OCI-LY3 (cell line): ENCODE results near the gene MAST2.

Experiments
- H2AFZ ChIP-seq: fragments of 200-600, 300-600 bp; shearing (Covaris generic); 2 replicates; pipeline ENCODE4 v1.6.0; 2014; ENCODE audit warnings: antibody characterized with exemption, low read depth, low read length
- H3K27ac ChIP-seq: fragments of 200-600, 300-600 bp; sonication (generic); 2 replicates; pipeline ENCODE4 v1.5.1; 2014; ENCODE audit warnings: mild to moderate bottlenecking, low read length, moderate library complexity, mixed read lengths
- H3K27me3 ChIP-seq: fragments of 200-600, 300-600 bp; sonication (generic); 2 replicates; pipeline ENCODE4 v1.6.1; 2014; ENCODE audit warnings: low read depth, low read length, mixed read lengths
- H3K36me3 ChIP-seq: fragments of 200-600, 300-600 bp; sonication (generic); replicated peaks from 2 replicates; pipeline ENCODE3; 2014; ENCODE audit warnings: low read depth, low read length, mixed read lengths
- H3K4me1 ChIP-seq: fragments of 300-600, 200-600 bp; sonication (generic); 2 replicates; pipeline ENCODE4 v1.6.1; 2014; ENCODE audit warnings: low read length, mixed read lengths
- H3K4me2 ChIP-seq: fragments of 200-600, 300-600 bp; sonication (generic); 2 replicates; pipeline ENCODE4 v1.6.1; 2014; ENCODE audit warnings: low read length, mixed read lengths
- H3K4me3 ChIP-seq: fragments of 300-600, 200-600 bp; sonication (generic); 2 replicates; pipeline ENCODE4 v1.5.1; 2014; ENCODE audit warnings: antibody characterized with exemption, mild to moderate bottlenecking, low read length, moderate library complexity
- H3K79me2 ChIP-seq: fragments of 300-600, 200-600 bp; shearing (Covaris generic); 2 replicates; pipeline ENCODE4 v1.6.1; 2014; ENCODE audit warnings: mild to moderate bottlenecking, low read length, mixed read lengths
- H3K9ac ChIP-seq: fragments of 300-600, 200-600 bp; shearing (Covaris generic); 2 replicates; pipeline ENCODE4 v1.6.0; 2014; ENCODE audit warnings: mild to moderate bottlenecking, low read length, moderate library complexity
- H3K9me3 ChIP-seq: fragments of 200-600, 300-600 bp; shearing (Covaris generic); 2 replicates; pipeline ENCODE4 v1.6.1; 2014; ENCODE audit warnings: low read length, mixed read lengths; ENCODE audit not compliant: insufficient read depth
- H4K20me1 ChIP-seq: fragments of 200-600, 300-600 bp; sonication (generic); 2 replicates; pipeline ENCODE4 v1.6.1; 2016; ENCODE audit warnings: low read length, mixed read lengths; ENCODE audit not compliant: insufficient read depth
- CTCF ChIP-seq: fragments of 200-600, 300-600 bp; sonication (generic); IDR thresholded peaks from 2 replicates; pipeline ENCODE4 v1.5.1; 2014; ENCODE audit warnings: antibody characterized with exemption, low read length, low read depth
- EZH2phosphoT487 ChIP-seq: fragments of 200-600 bp; shearing (Covaris generic); IDR thresholded peaks from 2 replicates; pipeline ENCODE4 v1.6.1; 2018; ENCODE audit warnings: antibody characterized with exemption, mixed run types, low read depth

Gene MAST2

GRCh38 chr1:45894331-45894730 is 90.9 kb downstream of the MAST2 start:
- no peak overlapping the region for H3K4me2 ChIP-seq
- H3K9me3 ChIP-seq: no peaks in the 10 kb centered on the region
- no peaks in the 10 kb centered on the region for H4K20me1 ChIP-seq
- no peak overlapping the region for H3K27ac ChIP-seq
- H2AFZ ChIP-seq: no peak overlapping the region
- no peaks in the 10 kb centered on the region for H3K36me3 ChIP-seq
- no peaks in the 10 kb centered on the region for H3K79me2 ChIP-seq
- no peak overlapping the region for H3K9ac ChIP-seq
- H3K4me3 ChIP-seq: no peak overlapping the region
- H3K27me3 ChIP-seq: no peaks in the 10 kb centered on the region
- H3K4me1 ChIP-seq: no peaks in the 10 kb centered on the region
- TF ChIP-seq CTCF: no peak
- TF ChIP-seq EZH2phosphoT487: no peak

DNA sequence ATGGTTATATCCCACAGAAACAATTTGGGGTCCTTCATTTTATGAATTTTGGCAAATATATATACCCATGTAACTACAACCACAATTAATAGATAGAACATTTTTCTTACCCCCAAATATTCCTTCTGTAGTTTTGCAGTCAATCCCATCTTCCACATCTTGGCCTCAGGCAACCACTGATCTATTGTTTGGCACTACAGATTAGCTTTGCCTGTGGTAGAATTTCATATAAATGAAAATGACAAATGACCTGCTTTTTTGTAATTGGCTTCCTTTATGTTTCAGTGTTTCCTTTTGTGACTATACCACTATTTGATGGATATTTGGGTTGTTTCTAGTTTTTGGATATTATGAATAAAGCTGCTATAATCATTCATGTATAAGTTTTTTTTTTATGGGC is 91.5 kb downstream of the MAST2 start:
- H4K20me1 ChIP-seq: no peaks in the 10 kb centered on the region
- no peaks in the 10 kb centered on the region for H3K9me3 ChIP-seq
- no peaks in the 10 kb centered on the region for H3K27me3 ChIP-seq
- no peak overlapping the region for H3K27ac ChIP-seq
- no peaks in the 10 kb centered on the region for H3K79me2 ChIP-seq
- H2AFZ ChIP-seq: no peak overlapping the region
- no peaks in the 10 kb centered on the region for H3K4me1 ChIP-seq
- H3K36me3 ChIP-seq: no peaks in the 10 kb centered on the region
- TF ChIP-seq EZH2phosphoT487: no peak
- no peak for TF ChIP-seq CTCF
- no peak overlapping the region for H3K4me3 ChIP-seq
- H3K4me2 ChIP-seq: no peak overlapping the region
- H3K9ac ChIP-seq: no peak overlapping the region

DNA sequence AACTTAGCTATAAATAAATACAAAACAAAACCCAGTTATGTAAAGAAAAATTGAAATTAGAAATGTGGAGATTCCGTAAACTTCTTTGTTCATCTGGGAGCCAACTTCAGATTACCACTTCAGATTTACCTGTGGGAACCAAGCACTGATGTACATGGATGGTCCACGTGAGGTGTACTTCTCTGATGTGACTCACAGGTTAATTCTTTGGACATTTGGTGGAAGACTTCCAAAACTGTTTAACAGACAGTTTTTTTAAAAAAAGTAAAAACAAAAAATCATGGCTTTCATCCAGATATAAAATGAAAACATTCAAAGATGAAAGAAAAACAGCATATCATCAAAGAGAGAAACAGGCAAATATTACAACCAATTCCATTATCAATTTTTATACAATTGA is 92.0 kb downstream of the MAST2 start:
- Histone ChIP-seq H3K79me2 (no peaks in the 10 kb centered on the region), H4K20me1 (no peaks in the 10 kb centered on the region), H3K36me3 (no peaks in the 10 kb centered on the region), H3K9me3 (no peaks in the 10 kb centered on the region), H3K27ac (no peak overlapping the region), H3K4me1 (no peaks in the 10 kb centered on the region), H3K27me3 (no peaks in the 10 kb centered on the region), H2AFZ (no peak overlapping the region), H3K9ac (no peak overlapping the region), H3K4me3 (no peak overlapping the region), H3K4me2 (no peak overlapping the region)
- TF ChIP-seq EZH2phosphoT487 (no peak), CTCF (no peak)

GRCh38 chr1:45906883-45907282 is 103.5 kb downstream of the MAST2 start:
- TF ChIP-seq EZH2phosphoT487 (no peak), CTCF (no peak)
- Histone ChIP-seq H3K79me2 (no peaks in the 10 kb centered on the region), H3K9me3 (no peaks in the 10 kb centered on the region)

More at GRCh38 chr1:45906883-45907282, 103.5 kb downstream of the MAST2 start:
- no peak overlapping the region for H3K4me2 ChIP-seq
- no peaks in the 10 kb centered on the region for H3K27me3 ChIP-seq
- no peak overlapping the region for H2AFZ ChIP-seq
- H3K36me3 ChIP-seq: no peaks in the 10 kb centered on the region
- 0 out of 2 replicates have a peak, but pooled peaks cover 4% of the 10 kb centered on the region for H3K4me1 ChIP-seq
- no peaks in the 10 kb centered on the region for H4K20me1 ChIP-seq
- H3K27ac ChIP-seq: no peak overlapping the region
- H3K9ac ChIP-seq: no peak overlapping the region
- H3K4me3 ChIP-seq: no peak overlapping the region
